Left renal pelvis (tissue), 4 donors: ENCODE results near the gene FLRT3. TPM values are rescaled to one million over a fixed set of nuclear protein-coding genes. Genes with fewer than 3 reads are reported as not detected.

ENCODE experiments used
- DNase-seq, 4 donors: peaks; one replicate each; pipeline ENCODE4 v3.0.0-alpha.2; 2013; ENCODE audit warnings: low read depth in 4 of 4, low spot score in 3 of 4
- polyA plus RNA-seq, 4 donors: library from polyadenylated mRNA; unstranded; fragments of 120-200 nt; gene quantifications; one replicate each; pipeline ENCODE4 v1.2.1, GENCODE V29; 2013; ENCODE audit not compliant: insufficient read length in 4 of 4

Gene FLRT3
- polyA plus RNA-seq: 100 to 1,000 TPM in 3 of 4 donors, 10 to 100 TPM in 1; 51.1 to 160 (median 126) TPM

- peak; percentile 95 to 97 (median 96) for DNase-seq
These were observed at the start of gene FLRT3 for GRCh38 chr20:14337400-14338171. TSS of gene FLRT3 (minus strand) at chr20:14337612. CDS start at chr20:14327506, 10,106 bp downstream.

- no peak for DNase-seq
These were observed 49.3 kb upstream of the FLRT3 start for GRCh38 chr20:14386726-14387125.

- no peak for DNase-seq
These were observed 47.8 kb upstream of the FLRT3 start for GRCh38 chr20:14385176-14385740.

GRCh38 chr20:14384416-14385175, 47.2 kb upstream of the FLRT3 start:
- no peak for DNase-seq

- DNase-seq: no peak
These were observed 45.9 kb upstream of the FLRT3 start for GRCh38 chr20:14383335-14383734.

- DNase-seq: no peak
These were observed 40.9 kb upstream of the FLRT3 start for GRCh38 chr20:14378326-14378725.

- no peak for DNase-seq
These were observed 38.1 kb upstream of the FLRT3 start for GRCh38 chr20:14375416-14375985.

GRCh38 chr20:14374196-14374595, 36.8 kb upstream of the FLRT3 start:
- DNase-seq: no peak

- no peak for DNase-seq
These were observed 24.3 kb upstream of the FLRT3 start for GRCh38 chr20:14361509-14362345.

- DNase-seq: no peak
These were observed 23.0 kb upstream of the FLRT3 start for GRCh38 chr20:14360416-14360815.

- no peak for DNase-seq
These were observed 18.4 kb upstream of the FLRT3 start for GRCh38 chr20:14355791-14356190.

- DNase-seq: no peak
These were observed 7.3 kb upstream of the FLRT3 start for GRCh38 chr20:14344746-14345145.

GRCh38 chr20:14343491-14344065, 6.2 kb upstream of the FLRT3 start:
- DNase-seq: no peak

- DNase-seq: no peak
These were observed 5.5 kb upstream of the FLRT3 start for GRCh38 chr20:14342918-14343317.

- DNase-seq: no peak
These were observed 4.4 kb upstream of the FLRT3 start for GRCh38 chr20:14341801-14342200.

- peak in 2 of 4 donors; percentile 49 to 71 for DNase-seq
These were observed 726 bp downstream of the FLRT3 start for GRCh38 chr20:14336686-14337085.

- DNase-seq: no peak
These were observed 2.4 kb downstream of the FLRT3 start for GRCh38 chr20:14335052-14335451.

- DNase-seq: peak; percentile 66 to 78 (median 75)
These were observed 3.0 kb downstream of the FLRT3 start for GRCh38 chr20:14334306-14334930.

- no peak for DNase-seq
These were observed 3.7 kb downstream of the FLRT3 start for GRCh38 chr20:14333721-14334120.
